Stimulated activated CD4-positive, alpha-beta T cell treated with anti-CD3 and anti-CD28 coated beads, Interleukin-2, amount 100 ng/mL, for 24 hours (primary cell): ENCODE results near the gene DDX24.

Source experiments
- DNase-seq, 2 donors: peaks; one replicate each; pipeline ENCODE4 v3.0.0-alpha.2; 2020

The DDX24 gene

GRCh38 chr14:94045563-94046345, 35.2 kb downstream of the DDX24 start:
- no peak for DNase-seq

GRCh38 chr14:94045101-94045500, 35.9 kb downstream of the DDX24 start:
- no peak for DNase-seq

GRCh38 chr14:94044476-94045091, 36.4 kb downstream of the DDX24 start:
- DNase-seq = no peak

- no peak for DNase-seq
These were observed 37.1 kb downstream of the DDX24 start for GRCh38 chr14:94043756-94044475.

GRCh38 chr14:94043111-94043755, 37.8 kb downstream of the DDX24 start:
- DNase-seq = no peak

GRCh38 chr14:94042433-94043091, 38.4 kb downstream of the DDX24 start:
- no peak for DNase-seq

GRCh38 chr14:94041551-94042346, 39.3 kb downstream of the DDX24 start:
- no peak for DNase-seq

- DNase-seq = no peak
These were observed 40.2 kb downstream of the DDX24 start for GRCh38 chr14:94040796-94041195.

- no peak for DNase-seq
These were observed 40.8 kb downstream of the DDX24 start for GRCh38 chr14:94040247-94040646.

- DNase-seq = no peak
These were observed 41.9 kb downstream of the DDX24 start for GRCh38 chr14:94038921-94039629.

GRCh38 chr14:94038510-94038909, 42.5 kb downstream of the DDX24 start:
- no peak for DNase-seq

GRCh38 chr14:94037954-94038353, 43.0 kb downstream of the DDX24 start:
- DNase-seq = no peak

GRCh38 chr14:94036313-94037167, 44.5 kb downstream of the DDX24 start:
- peak; percentile 83 to 85 for DNase-seq

- no peak for DNase-seq
These were observed 46.1 kb downstream of the DDX24 start for GRCh38 chr14:94034886-94035285.

- no peak for DNase-seq
These were observed 49.1 kb downstream of the DDX24 start for GRCh38 chr14:94031883-94032279.

- no peak for DNase-seq
These were observed 49.7 kb downstream of the DDX24 start for GRCh38 chr14:94031161-94031882.

- DNase-seq = no peak
These were observed 50.4 kb downstream of the DDX24 start for GRCh38 chr14:94030571-94030970.

GRCh38 chr14:94029671-94030203, 51.3 kb downstream of the DDX24 start:
- no peak for DNase-seq

GRCh38 chr14:94029265-94029664, 51.7 kb downstream of the DDX24 start:
- no peak for DNase-seq
